ENCODE measurements around the gene DNAH10.

The DNAH10 gene

DNA sequence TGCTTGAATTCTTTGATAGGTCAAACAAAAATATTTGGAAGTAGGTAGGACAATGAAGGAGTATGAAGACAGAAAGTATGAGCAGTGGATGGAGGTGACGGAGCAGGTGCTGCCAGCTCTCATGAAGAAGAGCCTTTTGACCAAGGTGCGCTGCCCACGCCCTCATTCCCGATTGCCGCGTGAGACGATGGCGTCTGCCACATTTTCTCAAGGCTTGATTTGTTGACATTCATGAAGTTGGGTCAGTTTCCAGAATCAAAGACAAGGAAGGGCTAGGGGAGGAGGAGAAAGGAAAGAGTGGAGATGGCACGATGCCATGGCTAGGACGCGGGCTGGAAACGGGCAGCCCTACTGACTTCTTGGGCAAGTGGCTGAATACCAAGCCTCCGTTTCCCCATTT, 37.1 kb downstream of the DNAH10 start:
- DNase-seq (ENCODE audit: low spot score): no peak

DNA sequence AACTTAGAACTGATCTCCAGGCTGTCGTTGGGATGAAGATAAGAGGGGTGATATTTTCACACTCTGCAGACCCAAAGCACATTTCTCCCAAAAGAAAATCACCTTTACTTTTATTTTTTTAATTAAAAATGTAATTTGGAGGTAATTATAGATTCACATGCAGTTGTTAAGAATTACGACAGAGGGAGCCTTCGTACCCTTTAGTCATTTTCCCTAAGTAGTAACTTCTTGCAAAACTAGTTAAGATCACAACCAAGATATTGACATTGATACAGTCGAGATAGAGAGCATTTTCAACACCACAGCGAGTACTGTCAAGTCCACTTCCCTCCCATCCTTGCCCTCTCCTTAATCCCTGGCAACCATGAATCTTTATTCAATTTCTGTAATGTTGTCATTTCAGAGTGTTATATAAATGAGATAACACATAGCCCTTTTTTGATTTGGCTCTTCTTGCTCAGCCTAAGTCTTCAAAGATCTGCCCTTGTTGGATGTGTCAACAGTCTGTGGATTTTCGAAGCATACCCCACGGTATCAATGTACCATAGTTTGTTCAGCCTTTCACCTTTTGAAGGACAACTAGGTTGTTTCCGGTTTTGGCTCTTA, 39.6 kb downstream of the DNAH10 start:
- DNase-seq (ENCODE audit: low spot score): peak; percentile 50

DNA sequence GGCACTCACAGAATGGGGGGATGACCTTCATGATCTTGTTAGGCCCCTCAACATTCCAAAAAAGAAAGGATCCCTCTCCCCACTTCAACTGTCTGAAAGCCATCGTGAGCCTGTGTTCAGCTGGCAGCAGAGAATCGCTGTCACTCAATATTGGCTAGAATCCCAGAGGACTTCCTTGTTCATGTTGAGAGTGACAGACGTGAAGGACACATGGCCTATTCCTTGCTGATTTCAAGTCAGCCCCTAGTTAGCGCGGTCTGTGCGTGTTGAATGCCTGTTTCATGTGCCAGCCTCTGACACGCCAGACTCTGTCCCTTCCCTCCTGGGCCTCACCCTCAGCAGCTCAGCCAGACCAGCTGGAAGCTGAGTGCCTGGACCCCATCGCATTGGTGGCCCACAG, 43.1 kb downstream of the DNAH10 start:
- no peak for DNase-seq (ENCODE audit: low spot score)

DNA sequence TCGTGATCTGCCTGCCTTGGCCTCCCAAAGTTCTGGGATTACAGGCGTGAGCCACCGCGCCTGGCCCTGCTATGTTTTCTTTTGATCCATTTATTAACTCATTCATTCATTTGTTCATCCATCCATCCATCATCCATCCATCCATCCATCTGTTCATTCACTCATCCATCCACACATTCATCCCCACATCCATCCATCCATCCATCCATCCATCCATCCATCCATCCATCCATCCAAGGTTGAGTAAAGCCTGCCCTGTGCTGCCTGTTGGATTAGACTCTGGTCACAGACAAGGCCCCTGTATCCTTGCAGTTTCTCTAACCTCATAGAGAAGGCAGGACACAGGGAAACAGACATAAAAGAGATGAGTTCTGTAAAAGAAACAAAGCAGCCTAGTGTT, 44.9 kb downstream of the DNAH10 start:
- DNase-seq (ENCODE audit: low spot score): no peak

DNA sequence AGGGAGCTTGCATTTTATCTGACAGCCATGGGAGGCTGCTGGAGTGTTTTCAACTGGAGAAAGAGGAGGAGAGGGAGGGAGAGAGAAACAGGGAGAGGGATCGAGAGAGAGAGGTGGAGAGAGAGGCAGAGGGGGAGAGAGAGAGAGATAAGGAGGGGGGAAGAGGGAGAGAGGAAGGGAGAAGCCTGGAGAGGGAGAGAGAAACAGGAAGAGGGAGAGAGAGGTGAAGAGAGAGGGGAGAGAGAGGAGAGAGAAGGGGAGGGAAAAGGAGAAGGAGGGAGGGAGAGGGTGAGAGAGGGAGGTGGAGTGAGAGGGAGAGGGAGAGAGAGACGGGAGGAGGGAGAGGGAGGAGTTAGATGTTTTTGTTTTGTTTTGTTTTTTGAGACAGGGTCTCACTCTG, 45.6 kb downstream of the DNAH10 start:
- no peak for DNase-seq (ENCODE audit: low spot score)

DNA sequence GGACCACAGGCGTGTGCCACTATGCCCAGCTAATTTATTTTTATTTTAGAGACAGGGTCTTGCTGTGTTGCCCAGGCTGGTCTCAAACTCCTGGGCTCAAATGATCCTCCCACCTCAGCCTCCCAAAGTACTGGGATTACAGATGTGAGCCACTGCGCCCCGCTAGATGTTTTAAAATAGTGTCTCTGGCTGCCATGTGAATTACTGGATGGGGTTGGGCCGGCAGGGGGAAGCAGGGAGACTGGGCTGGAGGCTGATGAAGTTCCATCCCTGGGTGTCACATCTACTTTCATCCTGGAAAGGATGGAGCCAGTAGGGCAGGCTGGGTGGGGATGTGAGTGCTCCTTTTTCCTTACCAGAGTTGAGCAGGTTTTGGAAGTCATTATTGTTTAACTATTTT, 46.1 kb downstream of the DNAH10 start:
- peak; percentile 55 for DNase-seq (ENCODE audit: low spot score)

DNA sequence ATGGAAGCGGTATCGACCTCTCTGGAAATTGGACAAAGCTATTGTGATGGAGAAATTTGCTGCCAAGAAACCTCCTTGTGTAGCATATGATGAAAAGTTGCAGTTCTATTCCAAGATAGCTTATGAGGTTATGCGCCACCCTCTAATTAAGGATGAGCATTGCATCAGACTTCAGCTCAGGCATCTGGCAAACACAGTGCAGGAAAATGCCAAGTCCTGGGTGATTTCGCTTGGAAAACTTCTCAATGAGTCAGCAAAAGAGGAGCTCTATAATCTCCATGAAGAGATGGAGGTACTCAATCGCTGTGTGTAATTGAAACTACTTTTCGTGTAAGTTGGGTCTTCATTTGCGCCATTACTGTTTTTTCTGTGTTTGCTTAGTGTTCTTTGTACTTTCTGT, 51.2 kb downstream of the DNAH10 start:
- peak; percentile 81 for DNase-seq (ENCODE audit: low spot score)

DNA sequence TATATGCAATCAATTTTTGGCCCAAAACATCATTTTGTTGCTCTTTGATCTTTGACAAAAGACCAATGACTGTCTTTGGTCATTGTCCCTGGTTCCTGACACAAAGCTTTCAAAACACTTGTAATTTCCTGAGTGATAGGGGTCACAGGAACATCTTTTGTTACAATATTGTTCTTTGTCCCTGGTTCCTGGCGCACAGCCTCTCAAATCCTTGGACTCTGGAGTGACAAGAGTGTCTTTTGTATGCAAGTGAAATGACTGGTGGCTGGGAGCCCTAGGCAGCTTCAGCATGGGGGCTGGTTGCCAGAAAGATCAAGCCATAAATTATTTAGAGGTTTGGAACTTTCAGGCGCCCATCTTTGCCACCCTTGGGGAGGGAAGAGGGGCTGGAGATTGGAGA, 53.9 kb downstream of the DNAH10 start:
- no peak for DNase-seq (ENCODE audit: low spot score)

DNA sequence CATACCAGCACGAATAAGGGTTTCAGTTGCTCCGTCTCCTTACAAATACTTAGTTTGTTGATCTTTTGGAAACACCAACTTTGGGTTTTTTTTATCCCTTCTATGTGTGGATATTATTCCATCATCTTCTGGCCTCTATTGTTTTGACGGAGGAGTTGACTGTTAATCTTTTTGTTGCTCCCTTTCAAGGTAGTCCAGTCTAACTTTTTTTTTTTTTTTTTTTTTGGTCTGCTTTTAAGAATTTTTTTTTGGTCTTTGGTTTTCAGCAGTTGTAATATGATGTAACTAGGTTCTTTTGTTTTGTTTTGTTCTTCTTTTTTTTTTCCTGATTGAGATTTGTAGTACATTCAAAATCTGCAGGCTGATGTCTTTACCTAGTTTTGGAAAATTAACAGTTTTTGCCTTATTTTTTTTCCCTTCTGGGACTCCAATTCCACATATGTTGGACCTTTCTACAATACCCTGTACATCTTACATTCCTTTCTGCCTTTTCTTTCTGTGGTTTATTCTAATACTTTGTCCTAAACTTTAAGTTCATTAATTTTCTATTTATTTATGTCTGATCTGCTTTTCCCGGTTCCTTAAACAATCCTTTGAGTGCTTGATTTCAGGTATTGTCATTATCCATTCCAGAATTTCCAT, 54.9 kb downstream of the DNAH10 start:
- no peak for DNase-seq (ENCODE audit: low spot score)

DNA sequence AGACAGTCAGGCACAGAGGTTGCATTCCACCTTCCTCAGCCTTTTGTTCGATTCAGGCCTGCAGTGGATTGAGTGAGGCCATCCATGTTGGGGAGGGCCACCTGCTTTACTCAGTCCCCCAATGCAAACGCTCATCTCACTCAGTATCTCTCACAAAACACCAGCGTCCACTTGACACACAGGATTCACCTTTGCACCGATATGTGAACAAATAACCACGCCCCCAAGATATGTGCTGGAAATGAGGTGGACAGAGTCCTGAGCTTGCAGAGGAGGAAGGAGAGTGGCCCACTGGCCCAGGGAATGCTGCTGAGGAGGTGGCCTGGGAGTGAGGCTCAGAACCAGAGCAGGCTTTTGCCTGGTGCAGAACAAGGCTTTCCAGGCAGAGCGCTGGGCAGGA, 60.7 kb downstream of the DNAH10 start:
- DNase-seq (ENCODE audit: low spot score): no peak

DNA sequence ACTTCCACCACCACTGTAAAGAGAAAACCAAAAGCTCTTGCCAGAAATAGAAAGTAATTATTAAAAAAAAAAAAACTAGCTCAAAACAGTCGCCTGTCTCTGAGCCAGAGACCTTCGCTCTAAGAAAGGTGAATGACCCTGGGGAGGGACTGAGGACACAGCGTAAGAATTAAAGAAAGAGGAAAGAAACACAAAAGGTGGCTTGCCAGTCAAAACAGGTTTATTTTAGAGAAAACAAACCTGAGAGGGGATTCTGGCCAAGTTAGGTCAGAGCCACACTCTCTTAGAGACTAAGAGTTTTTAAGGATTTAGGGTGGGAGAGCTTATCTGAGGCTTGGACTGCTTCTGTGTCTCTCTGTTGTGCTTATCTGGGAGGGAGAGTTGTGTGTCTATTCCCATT, 66.0 kb downstream of the DNAH10 start:
- DNase-seq (ENCODE audit: low spot score): no peak

DNA sequence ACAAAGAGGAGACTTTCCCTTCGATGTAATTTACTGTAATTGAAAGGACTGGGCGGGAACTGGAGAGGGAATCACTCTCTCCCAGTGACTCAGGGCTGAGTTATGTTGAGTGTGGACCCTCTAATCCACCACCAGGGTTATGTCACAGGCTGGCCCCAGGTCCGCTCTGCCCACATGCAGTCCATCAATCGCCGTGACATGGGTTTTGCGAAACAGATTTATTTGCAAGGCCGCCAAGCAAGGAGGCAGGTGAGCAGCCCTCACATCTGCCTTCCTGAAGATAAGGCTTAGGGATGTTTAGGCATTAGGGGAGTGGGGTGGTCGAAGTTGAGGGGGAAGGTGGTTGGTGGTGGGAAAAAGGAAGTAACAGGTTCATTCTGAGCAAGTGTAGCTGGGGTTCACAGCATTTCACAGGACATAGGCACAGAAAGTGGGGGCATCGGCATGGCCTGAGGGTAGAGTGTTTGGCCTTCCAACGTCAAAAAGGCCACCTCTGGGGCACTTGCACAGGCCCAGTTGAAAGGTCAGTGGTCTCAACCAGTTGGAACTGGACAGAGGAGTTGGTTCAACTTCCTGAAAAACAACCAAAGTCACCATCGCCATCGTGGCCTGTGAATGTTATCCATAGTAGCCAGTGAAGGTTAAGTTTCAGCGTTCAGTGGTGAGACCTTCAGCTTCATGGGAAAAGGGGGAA, 66.9 kb downstream of the DNAH10 start:
- DNase-seq (ENCODE audit: low spot score): no peak

DNA sequence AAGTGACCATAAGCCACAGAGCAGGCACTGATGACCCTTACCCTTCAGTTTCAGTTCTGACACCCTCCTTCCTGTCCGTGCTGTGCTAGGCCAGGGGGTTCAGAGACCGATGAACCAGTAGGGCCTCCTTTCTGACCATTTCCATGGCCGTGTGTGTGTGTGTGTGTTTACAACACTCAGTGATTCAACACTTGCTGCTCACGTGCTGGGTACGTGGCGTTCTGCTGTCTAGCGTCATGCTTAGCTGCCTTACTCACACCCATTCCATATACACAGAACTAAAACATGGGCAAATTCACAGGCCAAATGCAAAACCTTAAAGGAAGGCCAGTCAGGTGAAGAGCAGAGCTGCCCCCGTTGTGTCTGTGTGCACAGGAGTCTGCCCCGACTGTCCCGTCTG, 67.5 kb downstream of the DNAH10 start:
- DNase-seq (ENCODE audit: low spot score): no peak

DNA sequence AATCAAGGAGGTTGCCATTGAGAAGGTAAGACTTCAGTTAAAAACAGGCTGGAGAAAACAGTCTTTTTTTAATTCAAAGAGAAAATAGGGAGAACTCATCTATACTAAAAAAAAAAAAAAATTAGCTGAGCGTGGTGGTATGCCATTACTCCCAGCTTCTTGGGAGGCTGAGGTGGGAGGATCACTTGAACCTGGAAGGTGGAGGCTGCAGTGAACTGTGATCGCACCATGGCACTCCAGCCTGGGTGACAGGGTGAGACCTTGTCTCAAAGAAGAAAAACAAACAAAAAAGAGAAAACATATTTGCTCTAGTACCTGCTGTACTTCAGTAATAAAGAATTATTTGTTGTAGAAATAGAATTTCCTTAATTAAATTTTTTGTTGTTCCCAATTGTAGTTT, 68.6 kb downstream of the DNAH10 start:
- no peak for DNase-seq (ENCODE audit: low spot score)

DNA sequence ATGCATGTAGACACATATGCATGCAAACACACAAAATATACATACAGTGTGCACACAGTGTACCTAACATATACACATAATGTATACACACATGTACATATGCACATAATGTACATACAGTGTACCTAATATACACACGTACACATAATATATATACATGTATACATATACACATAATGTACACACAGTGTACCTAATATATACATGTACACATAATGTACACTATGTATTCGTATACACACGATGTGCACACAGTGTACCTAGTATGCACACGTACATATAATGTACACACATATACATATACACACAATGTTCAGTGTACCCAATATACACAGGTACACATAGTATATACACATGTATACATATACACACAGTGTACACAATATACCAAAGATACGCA, 70.0 kb downstream of the DNAH10 start:
- DNase-seq (ENCODE audit: low spot score): no peak

DNA sequence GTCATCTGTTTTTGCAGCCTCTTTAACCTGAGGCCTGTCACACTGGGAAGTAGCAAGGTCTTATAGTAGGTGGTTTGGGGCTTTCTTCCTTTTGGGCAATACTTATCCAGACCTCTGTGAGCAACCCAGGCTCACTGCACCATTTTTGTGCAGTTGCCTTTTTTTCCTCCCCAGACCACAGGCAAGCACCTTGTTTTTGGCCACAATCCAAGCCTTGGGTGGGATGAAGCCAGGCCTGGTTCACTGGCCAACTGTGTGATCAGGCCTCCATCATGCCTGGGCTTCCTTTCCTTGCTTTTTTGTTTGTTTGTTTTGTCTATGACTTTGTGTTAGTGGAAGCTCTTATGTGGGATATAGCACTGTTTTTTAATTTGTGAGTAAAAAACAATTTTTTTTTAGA, 71.7 kb downstream of the DNAH10 start:
- no peak for DNase-seq (ENCODE audit: low spot score)

DNA sequence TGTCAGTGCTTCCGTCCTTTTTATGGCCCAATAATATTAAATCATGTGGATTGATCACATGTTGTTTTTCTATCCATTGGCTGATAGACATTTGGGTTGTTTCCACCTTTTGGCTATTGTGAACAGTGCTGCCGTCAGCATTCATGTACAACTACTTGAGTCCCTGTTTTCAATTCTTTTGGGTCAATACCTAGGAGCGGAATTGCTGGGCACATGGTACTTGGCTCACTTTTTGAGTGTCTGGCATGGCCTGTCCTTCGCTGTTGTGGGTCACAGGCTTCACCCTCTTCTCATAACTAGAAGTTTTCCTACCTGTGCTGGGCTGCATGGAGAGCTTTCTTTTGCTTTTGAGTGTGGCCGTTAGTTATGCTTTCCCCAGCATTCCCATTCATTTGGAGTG, 72.7 kb downstream of the DNAH10 start:
- DNase-seq (ENCODE audit: low spot score): no peak

DNA sequence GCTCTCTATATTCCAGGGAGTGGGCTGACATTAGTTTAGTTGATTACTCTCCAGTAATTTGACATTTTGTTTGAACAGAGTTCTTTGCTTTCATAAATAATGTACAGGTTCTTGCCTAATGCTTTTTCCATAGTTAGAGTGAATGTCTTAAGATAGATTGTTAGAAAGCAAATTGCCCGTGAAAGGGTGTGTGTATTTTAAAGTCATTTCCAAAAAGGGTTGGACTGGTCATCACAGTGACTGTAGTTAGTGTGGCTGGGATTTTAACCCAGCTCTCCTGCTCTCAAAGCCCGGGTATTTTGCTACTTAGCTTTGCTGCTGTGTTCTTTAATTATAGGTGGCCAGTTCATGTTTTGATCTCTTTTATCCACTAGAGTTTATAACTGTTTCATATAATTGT, 74.2 kb downstream of the DNAH10 start:
- DNase-seq (ENCODE audit: low spot score): no peak

DNA sequence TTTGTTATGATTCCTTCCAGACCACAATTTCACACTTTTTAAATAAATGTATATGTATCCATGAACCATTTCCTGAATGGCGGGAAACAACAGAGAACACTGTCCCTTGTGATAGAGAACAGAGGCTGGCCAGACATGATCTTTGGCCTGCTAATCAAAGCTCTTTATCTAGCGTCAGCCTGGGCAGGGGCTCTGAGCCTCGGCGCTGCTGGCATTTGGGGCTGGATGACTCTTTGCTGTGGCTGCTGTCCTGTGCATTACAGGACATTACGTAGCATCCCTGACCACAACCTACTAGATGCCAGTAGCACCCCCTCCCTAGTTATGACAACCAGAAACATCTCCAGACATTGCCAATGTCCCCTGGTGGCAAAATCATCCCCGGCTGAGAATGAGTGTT, 77.7 kb downstream of the DNAH10 start:
- DNase-seq (ENCODE audit: low spot score): no peak

DNA sequence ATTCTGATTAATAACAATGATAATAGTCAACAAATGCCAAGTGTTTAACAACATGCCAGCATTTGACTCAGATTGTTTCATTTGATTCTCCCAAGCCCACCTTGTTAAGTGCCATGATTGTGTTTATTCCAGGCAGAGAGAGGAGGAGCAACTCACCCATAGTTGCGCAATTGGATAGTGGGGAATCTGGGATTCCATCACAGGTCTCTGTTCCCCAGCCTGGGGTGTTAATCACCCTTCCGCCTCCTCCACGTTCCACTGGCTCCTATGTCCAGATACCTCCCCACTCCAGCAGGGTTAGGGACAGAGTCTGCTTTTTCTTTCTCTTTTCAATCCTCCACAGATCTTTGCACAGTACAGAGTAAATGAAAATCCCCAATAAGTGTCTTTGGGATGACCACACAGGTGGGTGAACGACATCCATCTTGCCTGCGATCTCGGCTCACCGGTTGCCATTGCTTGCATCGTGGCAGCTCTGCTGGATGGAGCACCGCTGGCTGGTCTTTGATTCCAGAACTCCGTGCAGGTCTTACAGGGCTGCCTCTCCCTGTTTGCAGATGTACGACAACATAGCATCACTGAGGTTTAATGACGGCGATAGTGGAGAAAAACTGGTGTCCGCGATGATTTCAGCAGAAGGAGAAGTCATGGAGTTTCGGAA, 78.8 kb downstream of the DNAH10 start:
- no peak for DNase-seq (ENCODE audit: low spot score)

DNA sequence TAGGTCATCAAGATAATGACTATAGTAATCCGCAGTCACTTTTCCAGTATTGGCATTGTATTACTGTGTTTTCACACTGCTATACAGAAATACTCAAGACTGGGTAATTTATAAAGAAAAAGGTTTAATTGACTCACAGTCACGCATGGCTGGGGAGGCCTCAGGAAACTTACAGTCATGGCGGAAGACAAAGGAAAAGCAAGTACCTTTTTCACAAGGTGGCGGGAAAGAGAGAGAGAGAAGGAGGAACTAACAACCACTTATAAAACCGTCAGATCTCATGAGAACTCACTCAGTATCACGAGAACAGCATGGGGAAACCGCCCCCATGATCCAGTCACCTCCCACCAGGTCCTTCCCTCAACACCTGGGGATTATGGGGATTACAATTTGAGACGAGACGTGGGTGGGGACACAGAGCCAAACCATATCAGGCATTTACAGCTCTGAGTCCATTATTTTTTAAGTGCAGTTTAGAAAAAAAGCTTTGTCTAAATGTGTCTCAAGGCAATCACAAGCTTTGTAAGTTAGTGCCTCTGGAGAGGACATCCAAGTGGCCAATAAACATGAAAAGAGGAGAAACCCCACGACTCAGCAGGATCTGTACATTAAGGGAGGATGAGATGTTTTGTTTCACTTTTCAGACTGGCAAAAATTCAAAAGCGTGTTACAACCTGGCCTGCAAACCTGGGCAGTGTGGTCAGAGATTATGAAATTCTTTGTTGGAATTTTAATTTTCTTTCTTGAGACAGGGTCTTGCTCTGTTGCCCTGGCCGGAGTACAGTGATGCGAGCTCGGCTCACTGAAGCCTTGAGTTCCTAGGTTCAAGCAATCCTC, 82.0 kb downstream of the DNAH10 start:
- no peak for DNase-seq (ENCODE audit: low spot score)

DNA sequence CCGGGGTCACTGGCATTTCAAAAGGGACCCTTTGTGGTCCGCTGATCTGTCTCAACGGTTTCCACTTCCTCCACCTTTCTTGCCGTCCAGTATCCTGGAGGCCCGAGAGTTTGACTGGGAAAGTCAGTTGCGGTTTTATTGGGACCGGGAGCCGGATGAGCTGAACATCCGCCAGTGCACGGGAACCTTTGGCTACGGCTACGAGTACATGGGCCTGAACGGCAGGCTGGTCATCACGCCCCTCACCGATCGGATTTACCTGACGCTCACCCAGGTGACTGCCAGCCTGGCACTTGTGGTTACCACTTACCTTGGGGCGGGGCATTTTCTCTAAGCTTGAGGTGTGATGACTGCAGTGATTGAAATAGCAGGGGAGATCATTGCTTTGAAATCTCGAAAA, 83.8 kb downstream of the DNAH10 start:
- DNase-seq (ENCODE audit: low spot score): no peak

Data from AG08395 (cell line).